Daoy (cell line): ENCODE data around the gene SCTR. TPM values are rescaled to one million over a fixed set of nuclear protein-coding genes. Genes with fewer than 3 reads are reported as not detected.
A peak's percentile ranks its signal among the peaks of the same experiment; 100 is the strongest.

ENCODE experiments used
- DNase-seq: peaks from one replicate; pipeline ENCODE4 v3.0.0-alpha.2; 2015; ENCODE audit warnings: low read depth
- total RNA-seq: library from RNA; depleted of rRNA; stranded (reverse); fragments of >200 nt; shearing (Covaris generic); gene quantifications from 2 replicates; pipeline ENCODE4 v1.2.3, GENCODE V29; 2014

Gene SCTR
- total RNA-seq, 1 experiment from 2014 or later: not detected

GRCh38 chr2:119448427-119449141, 75.7 kb downstream of the SCTR start:
- DNase-seq: no peak

DNA sequence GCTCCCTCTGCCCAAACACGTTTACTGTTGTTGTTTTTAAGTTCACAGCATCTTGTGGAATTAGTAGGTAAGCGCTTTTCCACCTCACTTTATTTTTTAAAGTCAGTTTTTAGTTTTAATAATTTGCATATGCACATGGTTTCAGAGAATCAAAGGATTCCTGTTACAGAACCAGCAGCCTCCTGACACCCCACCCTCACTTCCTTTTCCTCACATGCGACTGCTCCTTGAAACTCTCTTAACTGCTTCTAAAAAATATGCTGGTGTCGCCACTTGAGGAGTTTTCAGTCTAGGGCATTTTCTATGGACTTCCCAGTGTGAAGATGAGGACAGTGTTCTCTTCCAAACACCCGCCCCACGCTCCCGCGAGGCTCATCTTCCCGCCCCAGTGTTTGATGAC, 78.2 kb downstream of the SCTR start:
- DNase-seq: no peak

DNA sequence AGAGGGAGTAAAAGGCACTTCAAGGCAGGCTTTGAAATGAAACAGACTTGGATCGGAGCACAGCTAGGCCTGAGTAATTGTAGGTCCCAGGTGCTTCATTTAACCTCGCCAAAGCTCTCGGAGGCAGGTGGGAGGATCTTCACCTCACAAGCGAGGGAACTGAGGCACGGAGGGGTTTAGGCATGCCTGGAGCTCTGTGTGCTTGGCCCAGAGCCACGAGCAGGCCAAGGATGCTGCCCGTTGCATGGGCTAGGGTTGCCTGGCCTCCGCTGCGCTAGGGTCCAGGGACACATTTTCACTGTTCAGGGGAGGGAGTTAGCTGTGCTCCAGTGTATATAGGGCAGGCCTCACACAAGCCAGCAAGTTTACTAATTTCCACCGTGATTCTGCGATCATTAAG, 81.4 kb downstream of the SCTR start:
- DNase-seq: no peak

DNA sequence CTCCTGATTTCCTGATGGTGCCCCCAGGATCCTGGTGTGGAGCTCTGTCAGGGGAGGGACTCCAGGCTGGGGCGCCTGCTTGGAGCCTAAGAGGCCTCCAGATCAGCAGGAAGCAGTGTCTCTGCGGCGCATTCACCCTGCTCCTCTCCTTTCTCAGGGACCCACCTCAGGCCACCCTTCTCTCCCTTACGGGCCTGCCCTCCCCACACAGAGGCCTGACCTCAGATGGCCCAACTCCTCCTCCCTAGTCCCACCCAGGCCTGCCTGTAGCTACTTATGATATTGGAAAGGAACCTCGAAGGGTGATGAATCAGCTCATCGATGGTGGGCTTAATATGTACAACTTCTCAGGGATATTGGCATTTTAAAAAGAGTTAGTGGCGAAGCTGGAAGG, 82.1 kb downstream of the SCTR start:
- no peak for DNase-seq

GRCh38 chr2:119441376-119442225, 82.7 kb downstream of the SCTR start:
- no peak for DNase-seq

DNA sequence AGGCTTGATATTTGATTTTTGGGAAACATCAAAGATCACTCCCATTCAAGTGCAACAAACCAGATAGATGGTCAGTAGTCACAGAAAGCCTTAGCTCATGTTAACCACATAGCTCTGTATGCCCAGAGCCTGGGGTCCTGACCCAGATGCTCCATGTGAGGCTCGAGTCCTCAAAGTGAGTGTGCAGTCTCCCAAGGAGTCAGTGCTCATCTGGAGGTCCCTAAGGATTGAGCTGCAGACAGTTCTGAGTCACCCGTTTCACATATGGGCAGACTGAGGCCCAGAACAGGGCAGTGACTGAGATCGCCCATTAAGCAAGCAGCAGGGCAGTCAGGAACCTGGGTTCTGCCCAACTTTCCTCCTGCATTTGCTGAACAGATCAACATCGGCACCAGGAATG, 83.4 kb downstream of the SCTR start:
- DNase-seq: no peak

DNA sequence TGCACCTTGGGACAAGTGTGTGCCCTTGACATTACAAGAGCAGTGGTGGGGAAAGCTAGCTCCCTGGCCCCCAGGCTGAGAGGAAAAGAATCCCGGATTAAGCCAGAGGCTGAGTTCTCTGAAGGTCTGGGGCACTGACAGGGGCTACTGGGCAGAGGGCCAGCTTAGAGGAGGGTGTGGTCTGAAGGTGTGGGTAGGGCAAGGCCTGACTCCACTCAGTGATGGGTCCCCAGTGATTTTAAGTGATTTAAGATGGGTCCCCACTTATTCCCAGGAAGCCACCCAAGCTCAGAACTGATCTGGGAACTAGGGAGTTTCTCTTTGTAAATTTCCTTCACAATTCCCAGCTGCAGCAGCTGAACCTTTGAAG, 83.8 kb downstream of the SCTR start:
- no peak for DNase-seq

GRCh38 chr2:119439574-119440500, 84.4 kb downstream of the SCTR start:
- no peak for DNase-seq

- no peak for DNase-seq
These were observed 85.5 kb downstream of the SCTR start for GRCh38 chr2:119438726-119439284.

- DNase-seq: no peak
These were observed 86.1 kb downstream of the SCTR start for GRCh38 chr2:119438128-119438656.

- no peak for DNase-seq
These were observed 87.1 kb downstream of the SCTR start for GRCh38 chr2:119436993-119437772.

GRCh38 chr2:119435953-119436297, 88.4 kb downstream of the SCTR start:
- DNase-seq: no peak

DNA sequence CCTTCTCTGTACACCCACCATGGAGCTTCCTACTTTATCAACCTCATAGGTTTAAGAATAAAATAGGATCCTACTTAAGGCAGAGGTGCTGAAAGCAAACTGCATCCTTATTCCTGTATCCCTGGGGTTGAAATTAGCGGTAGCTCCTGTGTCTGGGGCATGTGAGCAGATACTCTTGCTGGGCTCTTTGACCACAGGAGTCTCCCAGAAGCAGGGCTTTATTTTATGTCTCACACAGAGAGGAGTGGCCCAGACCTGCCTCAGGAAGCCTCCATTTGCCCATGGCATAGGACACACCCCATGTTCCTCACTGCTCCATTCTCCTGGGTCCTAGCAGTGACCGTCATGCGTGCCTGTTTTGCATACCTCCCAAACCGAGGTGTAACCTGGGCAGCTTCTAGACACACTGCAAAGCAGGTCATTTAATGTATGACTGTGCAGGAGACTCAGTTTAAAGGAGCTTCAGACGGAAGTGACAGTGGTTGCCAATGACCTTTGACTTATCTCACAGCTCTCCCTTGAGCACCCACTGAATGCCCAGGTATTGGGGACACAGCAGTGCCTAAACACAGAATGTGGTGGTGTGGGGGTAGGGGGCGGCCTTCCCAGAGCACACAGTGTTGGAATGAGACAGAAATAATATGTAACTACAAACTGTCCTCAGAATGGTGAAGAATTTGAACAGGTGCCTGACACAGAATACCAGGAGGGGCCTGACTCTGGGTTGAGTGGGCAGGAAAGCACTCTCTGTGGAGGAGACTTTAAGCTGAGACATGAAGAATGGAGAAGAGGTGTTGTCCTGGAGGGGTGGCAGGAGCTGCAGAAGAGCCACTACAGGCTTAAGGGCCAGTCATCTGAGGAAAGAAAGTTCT, 89.0 kb downstream of the SCTR start:
- DNase-seq: no peak

GRCh38 chr2:119434664-119435063, 89.6 kb downstream of the SCTR start:
- DNase-seq: no peak

- no peak for DNase-seq
These were observed 90.5 kb downstream of the SCTR start for GRCh38 chr2:119433636-119434327.

DNA sequence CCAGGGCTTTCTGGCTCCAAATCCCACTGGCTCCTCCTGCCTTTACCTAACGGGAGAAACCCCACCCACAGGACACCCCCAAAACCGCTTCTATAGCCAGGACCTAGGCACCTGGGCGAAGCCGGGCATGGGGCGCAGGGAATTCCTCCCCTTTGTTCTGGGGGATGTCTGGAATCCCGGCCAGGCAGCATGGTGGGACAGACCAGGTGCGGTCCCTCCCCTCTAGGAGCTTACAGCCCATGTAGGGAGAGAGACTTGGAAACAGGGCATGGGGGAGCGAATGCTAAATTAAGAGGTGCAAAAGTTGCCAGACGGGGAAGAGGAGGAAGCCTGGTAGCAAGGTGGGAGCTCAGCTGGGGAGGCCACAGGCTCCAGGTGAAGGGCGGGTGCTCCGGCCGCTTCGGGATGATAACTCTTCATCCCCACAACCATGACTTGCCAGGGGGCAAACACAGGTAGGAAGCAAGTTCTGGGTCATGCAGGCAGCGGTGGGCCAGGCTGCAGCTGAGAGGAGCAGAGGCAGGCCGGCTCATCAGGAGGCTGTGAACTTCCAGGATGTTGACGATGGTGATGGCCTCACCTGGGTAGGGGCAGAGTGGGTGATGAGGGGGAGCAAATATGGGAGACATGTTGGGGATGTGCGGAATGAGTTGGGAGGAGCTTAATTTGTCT, 91.3 kb downstream of the SCTR start:
- DNase-seq: no peak

DNA sequence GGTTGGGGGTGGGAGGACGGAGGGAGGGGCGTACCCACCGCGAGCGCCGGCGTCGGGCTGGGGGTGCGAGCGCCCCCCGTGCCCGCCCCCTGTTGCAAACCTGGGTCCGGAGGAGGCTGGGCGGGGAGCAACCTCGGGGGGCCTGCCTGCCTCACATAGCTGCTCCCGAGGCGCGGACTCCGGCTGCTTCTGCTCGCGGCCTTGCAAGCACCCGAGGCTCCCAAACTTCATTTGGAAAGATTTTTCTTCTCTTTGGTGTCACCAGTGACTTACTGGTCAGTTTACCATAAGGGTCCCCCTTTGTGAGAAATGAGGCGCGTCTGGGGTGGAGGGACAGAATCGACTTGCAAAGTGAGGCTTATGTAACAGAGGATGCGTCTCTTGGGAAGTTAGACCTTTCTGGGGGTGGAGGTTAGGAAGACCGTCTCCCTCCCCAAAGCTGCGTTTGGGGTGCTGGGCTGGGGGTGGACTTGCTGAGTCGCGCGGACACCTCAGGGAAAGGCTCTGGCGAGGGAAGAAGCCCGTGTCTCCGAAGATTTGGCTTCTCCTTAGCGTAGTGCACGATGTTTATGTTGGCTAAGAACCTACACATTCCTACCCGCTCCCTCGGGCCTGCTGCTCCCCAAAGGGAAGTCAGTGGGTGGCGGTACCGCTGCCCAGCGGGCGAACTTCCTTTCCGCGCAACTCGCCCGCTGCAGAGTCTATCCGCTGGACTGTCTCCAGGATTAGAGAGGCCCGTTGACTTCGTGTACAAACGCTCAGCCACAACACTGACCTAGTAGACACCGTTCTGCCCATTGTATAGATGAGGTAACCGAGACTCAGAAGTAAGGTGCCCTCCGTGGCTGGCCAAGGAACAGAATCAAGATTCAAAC, 92.1 kb downstream of the SCTR start:
- peak; percentile 58 for DNase-seq
